B cell (primary cell): ENCODE data around the gene PIM1.

Experiments used
- CTCF ChIP-seq: fragments of 200-600 bp; IDR thresholded peaks from one replicate; pipeline ENCODE4 v1.8.0; 2022; ENCODE audit warnings: antibody characterized with exemption, mild to moderate bottlenecking
- EZH2 ChIP-seq: IDR thresholded peaks from 2 replicates; pipeline ENCODE4 v1.6.1; 2012; ENCODE audit warnings: borderline replicate concordance, low read depth, mild to moderate bottlenecking, moderate library complexity, low read length; ENCODE audit not compliant: insufficient read depth, poor library complexity, severe bottlenecking

DNA sequence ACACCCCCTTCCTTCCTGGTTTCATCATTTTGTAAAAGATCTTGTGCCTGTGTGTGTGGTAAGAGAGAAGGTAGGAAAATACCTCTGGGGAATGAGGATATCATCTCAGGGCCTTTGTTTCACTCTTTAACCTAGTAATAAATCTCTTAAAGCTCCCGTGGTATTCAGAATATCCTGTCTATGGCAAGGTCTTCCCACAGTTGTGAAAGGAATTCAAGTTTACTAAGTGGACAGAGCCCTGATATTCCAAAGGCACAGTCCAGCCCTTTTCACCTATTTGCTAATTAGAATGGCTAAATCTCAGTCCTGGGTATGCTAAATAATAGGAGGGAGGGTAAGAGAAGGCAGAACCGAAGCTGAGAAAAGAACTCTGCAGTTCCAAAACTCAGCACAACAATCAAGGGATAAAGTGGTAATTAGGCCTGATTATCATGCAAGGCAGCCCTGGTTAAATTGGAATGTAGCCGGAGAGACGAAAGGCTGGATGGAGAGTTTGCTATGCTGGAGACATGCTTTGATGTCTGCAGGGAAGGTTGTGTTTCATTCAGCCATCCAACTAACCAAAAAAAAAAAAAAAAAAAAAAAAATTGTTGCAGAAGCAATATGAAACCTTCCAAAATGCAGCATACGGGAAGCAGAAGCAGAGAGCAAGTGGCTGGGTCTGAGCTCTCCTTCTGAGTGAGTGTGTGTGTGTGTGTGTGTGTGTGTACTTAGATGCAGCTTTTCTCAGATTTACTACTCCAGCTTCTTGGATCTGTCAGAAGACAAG, 28.5 kb upstream of the PIM1 start:
- TF ChIP-seq EZH2 (no peak), CTCF (no peak)
